H1 (cell line): ENCODE data around the gene SV2B.

Source experiments
- CTCF ChIP-seq, 3 experiments: IDR thresholded peaks; 1 replicate in 2 of 3; 2 replicates in 1 of 3; pipeline versions ENCODE4 v1.5.1 to v1.6.1; 2011; ENCODE audit warnings: low read length in 3 of 3, mild to moderate bottlenecking in 3 of 3, inconsistent platforms in 2 of 3, low read depth in 1 of 3, moderate library complexity in 1 of 3; ENCODE audit not compliant: insufficient read depth in 1 of 3; ENCODE audit errors: control extremely low read depth in 1 of 3
- JUN ChIP-seq: IDR thresholded peaks from 2 replicates; pipeline ENCODE4 v1.6.1; 2011; ENCODE audit warnings: low read depth, mild to moderate bottlenecking, improper control_type of control experiment, low read length
- POLR2AphosphoS5 ChIP-seq: IDR thresholded peaks from 2 replicates; pipeline ENCODE4 v1.6.1; 2011; ENCODE audit warnings: low read depth, low read length
- RAD21 ChIP-seq, 2 experiments: IDR thresholded peaks in 1 of 2; conservative IDR thresholded peaks in 1 of 2; 2 replicates each; pipeline ENCODE4 v1.6.1; 2011; ENCODE audit warnings: low read depth in 2 of 2, low read length in 2 of 2, improper control_type of control experiment in 1 of 2, inconsistent platforms in 1 of 2, mild to moderate bottlenecking in 1 of 2, moderate library complexity in 1 of 2

GRCh38 chr15:91152896-91153581 lies 53.0 kb downstream of the SV2B start:
- no peak for TF ChIP-seq RAD21 (IDR thresholded peaks at IDR 0.05 in 1 of 2, conservative IDR thresholded peaks at IDR 0.05 in 1 of 2; ENCODE audit: low read depth in 2 of 2, low read length in 2 of 2)
- TF ChIP-seq JUN, result no peak
- no peak for TF ChIP-seq POLR2AphosphoS5
- no peak for TF ChIP-seq CTCF (IDR thresholded peaks at IDR 0.05; ENCODE audit: control extremely low read depth in 1 of 3, insufficient read depth in 1 of 3, low read depth in 1 of 3, low read length in 3 of 3)
